Activated naive CD4-positive, alpha-beta T cell treated with anti-CD3 and anti-CD28 coated beads for 36 hours (primary cell): ENCODE data around the gene SLC31A1. TPM values are rescaled to one million over a fixed set of nuclear protein-coding genes. Genes with fewer than 3 reads are reported as not detected.
A peak's percentile ranks its signal among the peaks of the same experiment; 100 is the strongest.

Experiments used
- CTCF ChIA-PET: fragments of 350-600 bp; sonication (Branson Sonifier 250); formaldehyde crosslinking; loops from one replicate; lab custom pipeline; 2021; ENCODE audit warnings: antibody characterized with exemption; lab: Charles Lee
- DNase-seq: peaks from one replicate; pipeline ENCODE4 v3.0.0-alpha.2; 2020
- H3K27ac Mint-ChIP-seq: one replicate; pipeline ENCODE4 v1.8.0; 2021; ENCODE audit warnings: mild to moderate bottlenecking, mixed read lengths
- H3K27me3 Mint-ChIP-seq: one replicate; pipeline ENCODE4 v1.8.0; 2021; ENCODE audit warnings: low read depth, mixed read lengths
- H3K36me3 Mint-ChIP-seq: one replicate; pipeline ENCODE4 v1.8.0; 2021; ENCODE audit warnings: low read depth, mixed read lengths
- H3K4me1 Mint-ChIP-seq: one replicate; pipeline ENCODE4 v1.8.0; 2021; ENCODE audit warnings: low read depth, mixed read lengths
- H3K4me3 Mint-ChIP-seq: one replicate; pipeline ENCODE4 v1.8.0; 2021; ENCODE audit warnings: mild to moderate bottlenecking, moderate library complexity, mixed read lengths
- H3K9me3 Mint-ChIP-seq: one replicate; pipeline ENCODE4 v1.8.0; 2021; ENCODE audit warnings: mixed read lengths
- intact Hi-C: fragments of 100-400 bp; cut with micrococcal nuclease; formaldehyde crosslinking; loops from one replicate; pipeline ENCODE4 v1.15.1; 2023
- total RNA-seq, 2 experiments: library from RNA; stranded (reverse); gene quantifications; one replicate each; pipeline ENCODE4 v1.2.3, GENCODE V29; 2021

Gene SLC31A1
- total RNA-seq, 2 experiments from 2014 or later = 8.1 to 8.2 TPM

GRCh38 chr9:113187929-113188595 lies 33.3 kb upstream of the SLC31A1 start:
- intact Hi-C loops = no loop called here
- DNase-seq = no peak
- H3K27ac Mint-ChIP-seq = no peak overlapping the region
- no peaks in the 10 kb centered on the region for H3K9me3 Mint-ChIP-seq
- H3K4me1 Mint-ChIP-seq = no peaks in the 10 kb centered on the region
- CTCF ChIA-PET = no interaction called here
- no peak overlapping the region for H3K4me3 Mint-ChIP-seq
- no peaks in the 10 kb centered on the region for H3K27me3 Mint-ChIP-seq
- H3K36me3 Mint-ChIP-seq = peaks cover 30% of the 10 kb centered on the region

DNA sequence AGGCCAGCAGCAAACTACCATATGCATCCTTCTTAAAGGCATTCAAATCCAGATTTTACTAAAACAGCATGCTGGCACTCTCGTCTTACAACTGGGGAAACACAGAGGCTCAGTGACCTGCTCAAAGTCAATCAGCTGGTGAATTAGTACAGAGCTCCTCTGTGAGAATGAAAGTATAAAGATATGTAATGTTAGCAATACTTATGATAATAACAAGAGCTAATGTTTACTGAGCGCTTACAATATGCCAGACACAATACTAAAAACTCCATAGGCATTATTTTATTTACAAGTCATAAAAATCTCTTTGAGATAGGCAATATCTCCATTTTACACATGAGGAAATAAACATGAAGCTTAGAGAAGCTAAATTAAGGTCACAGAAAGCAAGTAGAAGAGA lies 28.9 kb upstream of the SLC31A1 start:
- DNase-seq = no peak
- CTCF ChIA-PET = no interaction called here

DNA sequence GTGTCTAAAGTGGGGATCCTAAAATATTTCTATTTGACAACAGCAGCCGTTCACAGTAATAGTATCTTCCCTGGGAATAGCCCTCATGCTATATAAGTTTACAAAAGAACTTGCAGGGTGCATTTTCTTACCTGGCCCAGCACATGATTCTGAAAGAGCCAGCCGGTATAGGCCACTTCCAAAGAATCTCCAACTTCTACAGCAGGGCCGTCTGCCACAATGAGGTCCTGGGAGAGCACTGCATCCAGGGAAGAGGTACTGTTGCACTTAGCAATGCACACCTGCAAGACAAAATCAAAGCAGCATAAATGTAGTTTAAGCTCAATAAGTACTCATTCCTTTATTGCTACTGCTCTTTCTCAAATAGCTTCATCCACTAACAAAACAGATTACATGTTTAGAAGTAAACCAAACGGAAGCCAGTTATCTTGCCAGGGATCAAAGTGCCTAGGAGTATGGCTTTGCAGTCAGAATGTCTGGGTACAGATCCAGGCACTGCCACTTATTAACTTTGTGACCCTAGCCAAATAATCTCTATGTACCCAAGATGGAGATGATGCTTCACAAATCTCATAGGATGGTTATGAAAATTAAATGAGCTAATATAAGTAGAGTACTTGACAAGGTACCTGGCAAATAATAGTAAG lies 21.5 kb upstream of the SLC31A1 start:
- H3K4me3 Mint-ChIP-seq = no peak overlapping the region
- H3K4me1 Mint-ChIP-seq = peaks cover 7% of the 10 kb centered on the region
- CTCF ChIA-PET = no interaction called here
- H3K36me3 Mint-ChIP-seq = peaks cover 37% of the 10 kb centered on the region
- no peaks in the 10 kb centered on the region for H3K9me3 Mint-ChIP-seq
- intact Hi-C loops = no loop called here
- H3K27ac Mint-ChIP-seq = no peak overlapping the region
- no peak for DNase-seq
- H3K27me3 Mint-ChIP-seq = no peaks in the 10 kb centered on the region

More for the DNA sequence above, 28.9 kb upstream of the SLC31A1 start:
- H3K4me3 Mint-ChIP-seq = no peak overlapping the region
- H3K9me3 Mint-ChIP-seq = no peaks in the 10 kb centered on the region
- H3K4me1 Mint-ChIP-seq = no peaks in the 10 kb centered on the region
- H3K27me3 Mint-ChIP-seq = no peaks in the 10 kb centered on the region
- intact Hi-C loops = no loop called here
- H3K27ac Mint-ChIP-seq = no peak overlapping the region
- peaks cover 29% of the 10 kb centered on the region for H3K36me3 Mint-ChIP-seq

DNA sequence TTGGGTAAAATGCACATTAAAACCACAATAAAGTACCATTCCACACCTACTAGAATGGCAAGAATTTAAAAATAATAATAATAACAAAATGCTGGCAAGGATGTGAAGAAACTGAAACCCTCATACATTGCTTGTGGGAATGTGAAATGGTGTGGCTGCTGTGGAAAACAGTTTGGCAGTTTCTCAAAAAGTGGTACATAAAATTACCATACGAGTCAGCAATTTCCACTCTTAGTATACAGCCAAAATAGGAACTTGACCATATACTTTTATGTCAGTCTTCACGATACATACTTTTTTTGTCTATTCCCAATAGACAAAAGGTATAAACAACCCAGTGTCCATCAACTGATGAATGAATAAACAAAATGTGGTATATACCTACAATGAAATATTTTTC lies 15.9 kb upstream of the SLC31A1 start:
- CTCF ChIA-PET = no interaction called here
- intact Hi-C loops = no loop called here
- Mint-ChIP-seq H3K27ac (no peak overlapping the region), H3K4me1 (no peaks in the 10 kb centered on the region), H3K27me3 (no peaks in the 10 kb centered on the region), H3K9me3 (no peaks in the 10 kb centered on the region), H3K36me3 (peaks cover 26% of the 10 kb centered on the region), H3K4me3 (no peak overlapping the region)
- DNase-seq = no peak

DNA sequence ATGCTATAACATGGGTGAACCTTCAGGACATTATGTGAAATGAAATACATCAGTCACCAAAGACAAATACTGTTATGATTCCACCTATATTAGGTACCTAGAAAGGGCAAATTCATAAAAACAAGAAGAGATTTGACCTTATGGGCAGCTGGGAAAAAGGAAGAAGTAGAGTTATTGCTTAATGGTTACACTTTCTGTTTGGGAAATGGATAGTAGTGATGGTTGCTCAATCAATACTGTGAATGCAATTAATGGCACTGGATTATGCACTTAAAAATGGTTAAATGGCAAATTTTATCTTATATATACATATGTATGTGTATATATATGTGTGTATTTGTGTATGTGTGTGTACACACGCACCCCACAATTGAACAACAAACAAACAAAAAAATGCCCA lies 15.5 kb upstream of the SLC31A1 start:
- intact Hi-C loops = no loop called here
- Mint-ChIP-seq H3K27me3 (no peaks in the 10 kb centered on the region), H3K9me3 (no peaks in the 10 kb centered on the region), H3K36me3 (peaks cover 30% of the 10 kb centered on the region), H3K4me3 (no peak overlapping the region), H3K27ac (no peak overlapping the region), H3K4me1 (no peaks in the 10 kb centered on the region)
- DNase-seq = no peak
- CTCF ChIA-PET = no interaction called here

GRCh38 chr9:113210815-113211214 lies 10.5 kb upstream of the SLC31A1 start:
- DNase-seq = no peak
- Mint-ChIP-seq H3K4me3 (no peak overlapping the region), H3K36me3 (peaks cover 24% of the 10 kb centered on the region), H3K9me3 (no peaks in the 10 kb centered on the region), H3K27me3 (no peaks in the 10 kb centered on the region), H3K4me1 (peaks cover 8% of the 10 kb centered on the region), H3K27ac (no peak overlapping the region)
- CTCF ChIA-PET = no interaction called here
- intact Hi-C loops = no loop called here

- Mint-ChIP-seq H3K36me3 (peaks cover 17% of the 10 kb centered on the region), H3K27ac (peak overlapping the region; percentile 32), H3K9me3 (no peaks in the 10 kb centered on the region), H3K4me3 (no peak overlapping the region), H3K27me3 (no peaks in the 10 kb centered on the region), H3K4me1 (peaks cover 29% of the 10 kb centered on the region)
- CTCF ChIA-PET = interaction anchor here (0.8 kb wide), 1 partner anchor 60 kb away, joined by 4 read pairs; the partner anchor contains the start of gene CDC26
- DNase-seq = no peak
- intact Hi-C loops = no loop called here
These were observed 6.2 kb upstream of the SLC31A1 start for GRCh38 chr9:113215132-113215531.

GRCh38 chr9:113216406-113216805 lies 4.9 kb upstream of the SLC31A1 start:
- no peak overlapping the region for H3K4me3 Mint-ChIP-seq
- no peak for DNase-seq
- H3K27me3 Mint-ChIP-seq = no peaks in the 10 kb centered on the region
- H3K27ac Mint-ChIP-seq = no peak overlapping the region
- peaks cover 11% of the 10 kb centered on the region for H3K36me3 Mint-ChIP-seq
- CTCF ChIA-PET = no interaction called here
- H3K4me1 Mint-ChIP-seq = peaks cover 29% of the 10 kb centered on the region
- intact Hi-C loops = no loop called here
- H3K9me3 Mint-ChIP-seq = no peaks in the 10 kb centered on the region

DNA sequence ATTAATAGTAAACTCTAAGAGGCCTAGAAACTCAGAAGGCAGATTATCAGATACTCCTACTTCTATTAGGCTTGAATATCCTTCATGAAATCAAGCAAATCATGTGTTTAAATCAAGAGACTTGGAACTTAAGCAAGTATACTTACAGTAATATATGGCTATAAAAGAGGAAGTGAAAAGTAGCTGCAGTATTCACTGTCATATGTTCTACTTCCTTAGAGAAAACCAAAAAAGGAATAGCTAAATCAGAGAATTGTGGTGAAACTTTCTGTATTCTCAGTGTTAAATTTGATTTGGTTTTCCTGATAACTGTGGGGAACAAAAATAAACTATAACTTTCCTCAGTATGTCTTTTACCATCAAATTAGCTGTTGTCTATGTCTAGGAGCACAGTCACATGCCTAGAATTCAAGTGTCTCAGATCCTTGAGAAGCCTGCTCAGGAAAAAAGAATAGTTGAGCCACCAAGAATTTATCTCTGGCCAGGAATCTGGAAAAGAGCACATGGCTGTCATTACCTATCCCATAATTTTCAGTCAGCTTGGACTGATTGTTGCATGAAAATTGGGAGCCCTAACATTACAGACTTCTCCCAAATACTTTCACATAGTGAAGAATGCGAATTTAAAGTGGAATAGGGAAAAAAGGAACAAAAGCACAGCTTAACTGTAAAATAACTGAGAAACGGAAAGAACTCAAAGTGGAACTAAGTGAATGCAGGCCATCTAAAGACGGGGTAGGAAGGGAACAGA lies 2.0 kb upstream of the SLC31A1 start:
- CTCF ChIA-PET = interaction anchor here (0.7 to 3.4 kb wide), 5 partner anchors 33 to 438 kb away, joined by 3 to 21 read pairs (median 3); partner anchors contain the start of genes CDC26 and SLC31A2

GRCh38 chr9:113219969-113220368 lies 1.4 kb upstream of the SLC31A1 start:
- DNase-seq = peak; percentile 48
- Mint-ChIP-seq H3K4me3 (peak overlapping the region; percentile 95), H3K36me3 (peaks cover 1% of the 10 kb centered on the region), H3K9me3 (no peaks in the 10 kb centered on the region), H3K4me1 (peaks cover 43% of the 10 kb centered on the region), H3K27me3 (no peaks in the 10 kb centered on the region), H3K27ac (peak overlapping the region; percentile 91)
- CTCF ChIA-PET = interaction anchor here (0.5 to 3.4 kb wide), 7 partner anchors 19 to 835 kb away, joined by 3 to 21 read pairs (median 3); partner anchors contain the start of genes CDC26 and SLC31A2
- intact Hi-C loops = loop anchor here (2.0 to 10.0 kb wide), 8 partner anchors 121 to 1558 kb away; partner anchors contain the start of genes ALAD, GNG10, PTBP3 and SNX30

More for the DNA sequence above, 2.0 kb upstream of the SLC31A1 start:
- Mint-ChIP-seq H3K27ac (peak overlapping the region; percentile 46), H3K9me3 (no peaks in the 10 kb centered on the region), H3K4me3 (peak overlapping the region; percentile 95), H3K27me3 (no peaks in the 10 kb centered on the region), H3K4me1 (peaks cover 43% of the 10 kb centered on the region), H3K36me3 (peaks cover 4% of the 10 kb centered on the region)
- intact Hi-C loops = no loop called here
- DNase-seq = no peak

- H3K36me3 Mint-ChIP-seq = no peaks in the 10 kb centered on the region
- peaks cover 40% of the 10 kb centered on the region for H3K4me1 Mint-ChIP-seq
- intact Hi-C loops = loop anchor here (1.0 to 10.0 kb wide), 16 partner anchors 49 to 1558 kb away; partner anchors contain the start of genes ALAD, C9orf43, CDC26 and GNG10
- H3K27ac Mint-ChIP-seq = peak overlapping the region; percentile 91
- CTCF ChIA-PET = interaction anchor here (0.5 to 3.4 kb wide), 6 partner anchors 19 to 835 kb away, joined by 3 to 21 read pairs (median 4); partner anchors contain the start of genes CDC26 and SLC31A2
- peak overlapping the region; percentile 95 for H3K4me3 Mint-ChIP-seq
- H3K9me3 Mint-ChIP-seq = no peaks in the 10 kb centered on the region
- peak; percentile 40 for DNase-seq
- no peaks in the 10 kb centered on the region for H3K27me3 Mint-ChIP-seq
These were observed 809 bp upstream of the SLC31A1 start for GRCh38 chr9:113220467-113221002.
